Liver (tissue), 9 donors: ENCODE measurements around the gene HOMER3. TPM values are rescaled to one million over a fixed set of nuclear protein-coding genes. Genes with fewer than 3 reads are reported as not detected.

Source experiments
- DNase-seq: peaks from one replicate; pipeline ENCODE4 v3.0.0-alpha.2; 2017; ENCODE audit warnings: low spot score
- H3K27ac ChIP-seq, 2 donors: one replicate each; pipeline ENCODE4 v1.7.0; 2013; ENCODE audit warnings: inconsistent platforms in 2 of 2, low read length in 2 of 2, control low read depth in 1 of 2, low read depth in 1 of 2, mild to moderate bottlenecking in 1 of 2
- H3K27me3 ChIP-seq, 4 donors: one replicate each; pipeline versions ENCODE4 v1.6.1 to v1.7.0; 2013; ENCODE audit warnings: low read length in 3 of 4, inconsistent platforms in 1 of 4, mild to moderate bottlenecking in 1 of 4, moderate library complexity in 1 of 4; ENCODE audit not compliant: control insufficient read depth in 4 of 4, insufficient read depth in 4 of 4
- H3K36me3 ChIP-seq, 4 donors: one replicate each; pipeline versions ENCODE4 v1.6.1 to v1.7.0; 2013; ENCODE audit warnings: low read length in 3 of 4, mild to moderate bottlenecking in 3 of 4, low read depth in 1 of 4, moderate library complexity in 1 of 4; ENCODE audit not compliant: control insufficient read depth in 4 of 4, insufficient read depth in 3 of 4
- H3K4me1 ChIP-seq, 4 donors: one replicate each; pipeline versions ENCODE4 v1.6.1 to v1.7.0; 2013; ENCODE audit warnings: low read length in 3 of 4, mild to moderate bottlenecking in 3 of 4, moderate library complexity in 1 of 4; ENCODE audit not compliant: control insufficient read depth in 4 of 4, insufficient read depth in 4 of 4
- H3K4me3 ChIP-seq, 3 donors: one replicate each; pipeline versions ENCODE4 v1.6.1 to v1.7.0; 2013; ENCODE audit warnings: low read length in 3 of 3, control low read depth in 1 of 3, low read depth in 1 of 3, mild to moderate bottlenecking in 1 of 3
- H3K9ac ChIP-seq, 2 donors: one replicate each; pipeline ENCODE4 v1.7.0; 2013; ENCODE audit warnings: low read length in 2 of 2, mild to moderate bottlenecking in 2 of 2, moderate library complexity in 2 of 2, control low read depth in 1 of 2, low read depth in 1 of 2
- H3K9me3 ChIP-seq, 4 donors: one replicate each; pipeline versions ENCODE4 v1.6.1 to v1.7.0; 2013; ENCODE audit warnings: low read length in 3 of 4; ENCODE audit not compliant: control insufficient read depth in 4 of 4
- CTCF ChIP-seq: fragments of 150-350 bp; IDR thresholded peaks from 2 replicates; pipeline ENCODE4 v1.5.1; 2017; ENCODE audit warnings: improper control_type of control experiment, low read depth, low read length; ENCODE audit not compliant: missing input control
- EGR1 ChIP-seq, 2 donors: IDR thresholded peaks; 2 replicates each; pipeline ENCODE4 v1.6.1; 2016 to 2018; ENCODE audit warnings: antibody characterized with exemption in 2 of 2, low read depth in 2 of 2
- FOXA1 ChIP-seq: IDR thresholded peaks from 2 replicates; pipeline ENCODE4 v1.6.1; 2016; ENCODE audit warnings: antibody characterized with exemption
- FOXA2 ChIP-seq: IDR thresholded peaks from 2 replicates; pipeline ENCODE4 v1.6.1; 2016; ENCODE audit warnings: antibody characterized with exemption
- GABPA ChIP-seq, 2 donors: IDR thresholded peaks in 1 of 2; conservative IDR thresholded peaks in 1 of 2; 2 replicates each; pipeline ENCODE4 v1.6.1; 2016; ENCODE audit warnings: antibody characterized with exemption in 2 of 2, mild to moderate bottlenecking in 1 of 2, moderate library complexity in 1 of 2
- HNF4G ChIP-seq: IDR thresholded peaks from 2 replicates; pipeline ENCODE4 v1.6.1; 2016; ENCODE audit warnings: antibody characterized with exemption
- JUND ChIP-seq, 2 donors: IDR thresholded peaks; 2 replicates each; pipeline ENCODE4 v1.6.1; 2016; ENCODE audit warnings: antibody characterized with exemption in 2 of 2
- NR2F2 ChIP-seq: IDR thresholded peaks from 2 replicates; pipeline ENCODE4 v1.6.1; 2016; ENCODE audit warnings: antibody characterized with exemption
- RAD21 ChIP-seq, 2 donors: IDR thresholded peaks; 2 replicates each; pipeline ENCODE4 v1.6.1; 2016; ENCODE audit warnings: antibody characterized with exemption in 2 of 2, mild to moderate bottlenecking in 2 of 2
- RXRA ChIP-seq, 2 donors: IDR thresholded peaks; 2 replicates each; pipeline ENCODE4 v1.6.1; 2017 to 2018; ENCODE audit warnings: antibody characterized with exemption in 2 of 2, mild to moderate bottlenecking in 1 of 2
- SP1 ChIP-seq: IDR thresholded peaks from 2 replicates; pipeline ENCODE4 v1.6.1; 2018; ENCODE audit warnings: antibody characterized with exemption, mild to moderate bottlenecking
- TAF1 ChIP-seq: conservative IDR thresholded peaks from 2 replicates; pipeline ENCODE4 v1.6.1; 2016; ENCODE audit warnings: antibody characterized with exemption, mild to moderate bottlenecking
- WGBS: extraction: QIAGEN DNeasy Blood & Tissue Kit; methylation state at CpG from one replicate; pipeline ENCODE4 v1.1.7; 2013; 5-methylcytosine and 5-hydroxymethylcytosine counted together
- polyA plus RNA-seq, 2 donors: library from polyadenylated mRNA; stranded (reverse) in 1 of 2; unstranded in 1 of 2; fragments of 200-250 nt in 1 of 2; fragments of >200 nt in 1 of 2; fragmentation: Nextera tagmentation in 1 of 2; extraction: Ambion mirVana in 1 of 2; gene quantifications; one replicate each; pipeline versions ENCODE4 v1.2.1 to v1.2.3, GENCODE V29; 2013 to 2015
- total RNA-seq, 2 donors: library from RNA; depleted of rRNA; stranded (reverse); fragments of >200 nt; gene quantifications; one replicate each; pipeline ENCODE4 v1.2.3, GENCODE V29; 2014
- TF ChIP-seq, protein P1 (sequence below): IDR thresholded peaks from 2 replicates; pipeline ENCODE4 v1.6.1; 2016; ENCODE audit warnings: antibody characterized with exemption, mild to moderate bottlenecking
- TF ChIP-seq, protein P2 (sequence below): IDR thresholded peaks from 2 replicates; pipeline ENCODE4 v1.6.1; 2016; ENCODE audit warnings: antibody characterized with exemption
- TF ChIP-seq, protein P3 (sequence below): IDR thresholded peaks from 2 replicates; pipeline ENCODE4 v1.6.1; 2016; ENCODE audit warnings: antibody characterized with exemption
- donor health status: healthy.
- donor health status: healthy.
- donor health status: healthy.
- donor health status: healthy.
- donor health status: healthy.

Gene HOMER3
- total and polyA plus RNA-seq, 4 donors = 0.18 to 5.4 (median 3.5) TPM

- no peaks in the 10 kb centered on the region for H3K9me3 ChIP-seq
- no peaks in the 10 kb centered on the region for H3K27me3 ChIP-seq
- no peak for DNase-seq
- H3K9ac ChIP-seq = no peak overlapping the region
- H3K4me3 ChIP-seq = no peak overlapping the region
- WGBS = 82% methylated on average over 10 of the region's 10 CpGs
- no peaks in the 10 kb centered on the region for H3K36me3 ChIP-seq
- H3K4me1 ChIP-seq = peaks cover 0 to 3% (median 0%) of the 10 kb centered on the region in 4 donors
- TF ChIP-seq RAD21 (IDR thresholded peaks at IDR 0.05) (no peak), FOXA2 (no peak), RXRA (IDR thresholded peaks at IDR 0.05) (no peak), GABPA (IDR thresholded peaks at IDR 0.05 in 1 of 2, conservative IDR thresholded peaks at IDR 0.05 in 1 of 2) (no peak), SP1 (no peak), HNF4G (no peak), FOXA1 (no peak), JUND (IDR thresholded peaks at IDR 0.05) (no peak), TAF1 (no peak), EGR1 (IDR thresholded peaks at IDR 0.05; ENCODE audit: low read depth in 2 of 2) (no peak)
- TF ChIP-seq, protein P1, sequence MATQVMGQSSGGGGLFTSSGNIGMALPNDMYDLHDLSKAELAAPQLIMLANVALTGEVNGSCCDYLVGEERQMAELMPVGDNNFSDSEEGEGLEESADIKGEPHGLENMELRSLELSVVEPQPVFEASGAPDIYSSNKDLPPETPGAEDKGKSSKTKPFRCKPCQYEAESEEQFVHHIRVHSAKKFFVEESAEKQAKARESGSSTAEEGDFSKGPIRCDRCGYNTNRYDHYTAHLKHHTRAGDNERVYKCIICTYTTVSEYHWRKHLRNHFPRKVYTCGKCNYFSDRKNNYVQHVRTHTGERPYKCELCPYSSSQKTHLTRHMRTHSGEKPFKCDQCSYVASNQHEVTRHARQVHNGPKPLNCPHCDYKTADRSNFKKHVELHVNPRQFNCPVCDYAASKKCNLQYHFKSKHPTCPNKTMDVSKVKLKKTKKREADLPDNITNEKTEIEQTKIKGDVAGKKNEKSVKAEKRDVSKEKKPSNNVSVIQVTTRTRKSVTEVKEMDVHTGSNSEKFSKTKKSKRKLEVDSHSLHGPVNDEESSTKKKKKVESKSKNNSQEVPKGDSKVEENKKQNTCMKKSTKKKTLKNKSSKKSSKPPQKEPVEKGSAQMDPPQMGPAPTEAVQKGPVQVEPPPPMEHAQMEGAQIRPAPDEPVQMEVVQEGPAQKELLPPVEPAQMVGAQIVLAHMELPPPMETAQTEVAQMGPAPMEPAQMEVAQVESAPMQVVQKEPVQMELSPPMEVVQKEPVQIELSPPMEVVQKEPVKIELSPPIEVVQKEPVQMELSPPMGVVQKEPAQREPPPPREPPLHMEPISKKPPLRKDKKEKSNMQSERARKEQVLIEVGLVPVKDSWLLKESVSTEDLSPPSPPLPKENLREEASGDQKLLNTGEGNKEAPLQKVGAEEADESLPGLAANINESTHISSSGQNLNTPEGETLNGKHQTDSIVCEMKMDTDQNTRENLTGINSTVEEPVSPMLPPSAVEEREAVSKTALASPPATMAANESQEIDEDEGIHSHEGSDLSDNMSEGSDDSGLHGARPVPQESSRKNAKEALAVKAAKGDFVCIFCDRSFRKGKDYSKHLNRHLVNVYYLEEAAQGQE = no peak
- TF ChIP-seq, protein P2, sequence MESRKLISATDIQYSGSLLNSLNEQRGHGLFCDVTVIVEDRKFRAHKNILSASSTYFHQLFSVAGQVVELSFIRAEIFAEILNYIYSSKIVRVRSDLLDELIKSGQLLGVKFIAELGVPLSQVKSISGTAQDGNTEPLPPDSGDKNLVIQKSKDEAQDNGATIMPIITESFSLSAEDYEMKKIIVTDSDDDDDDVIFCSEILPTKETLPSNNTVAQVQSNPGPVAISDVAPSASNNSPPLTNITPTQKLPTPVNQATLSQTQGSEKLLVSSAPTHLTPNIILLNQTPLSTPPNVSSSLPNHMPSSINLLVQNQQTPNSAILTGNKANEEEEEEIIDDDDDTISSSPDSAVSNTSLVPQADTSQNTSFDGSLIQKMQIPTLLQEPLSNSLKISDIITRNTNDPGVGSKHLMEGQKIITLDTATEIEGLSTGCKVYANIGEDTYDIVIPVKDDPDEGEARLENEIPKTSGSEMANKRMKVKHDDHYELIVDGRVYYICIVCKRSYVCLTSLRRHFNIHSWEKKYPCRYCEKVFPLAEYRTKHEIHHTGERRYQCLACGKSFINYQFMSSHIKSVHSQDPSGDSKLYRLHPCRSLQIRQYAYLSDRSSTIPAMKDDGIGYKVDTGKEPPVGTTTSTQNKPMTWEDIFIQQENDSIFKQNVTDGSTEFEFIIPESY = no peak
- no peak overlapping the region for H3K27ac ChIP-seq
These were observed 34.9 kb upstream of the HOMER3 start for GRCh38 chr19:18975869-18976268.

- no peaks in the 10 kb centered on the region for H3K9me3 ChIP-seq
- H3K36me3 ChIP-seq = no peaks in the 10 kb centered on the region
- H3K4me3 ChIP-seq = no peak overlapping the region
- WGBS = 97% methylated on average over 3 of the region's 3 CpGs
- no peak overlapping the region for H3K9ac ChIP-seq
- no peak overlapping the region for H3K27ac ChIP-seq
- no peaks in the 10 kb centered on the region for H3K27me3 ChIP-seq
- peaks cover 0 to 3% (median 0%) of the 10 kb centered on the region in 4 donors for H3K4me1 ChIP-seq
- no peak for DNase-seq
- TF ChIP-seq HNF4G = no peak
- TF ChIP-seq FOXA2 = no peak
- TF ChIP-seq, protein P1 = no peak
- no peak for TF ChIP-seq CTCF
- no peak for TF ChIP-seq NR2F2
- TF ChIP-seq, protein P3, sequence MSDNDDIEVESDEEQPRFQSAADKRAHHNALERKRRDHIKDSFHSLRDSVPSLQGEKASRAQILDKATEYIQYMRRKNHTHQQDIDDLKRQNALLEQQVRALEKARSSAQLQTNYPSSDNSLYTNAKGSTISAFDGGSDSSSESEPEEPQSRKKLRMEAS = no peak
- TF ChIP-seq, protein P2 = no peak
- TF ChIP-seq TAF1 = no peak
These were observed 34.0 kb upstream of the HOMER3 start for GRCh38 chr19:18975011-18975410.
